ENCODE measurements around the gene EMILIN3. TPM values are rescaled to one million over a fixed set of nuclear protein-coding genes. Genes with fewer than 3 reads are reported as not detected.

EMILIN3 gene
- total RNA-seq, 1 experiment from 2014 or later: 0.24 TPM

- no peak for DNase-seq (ENCODE audit: low read depth, low spot score)
- in situ Hi-C loops (cut with HindIII; ENCODE audit: low pct_unique_long_range_greater_than_20kb, low sequenced_read_pairs): no loop called here
These were observed 28.5 kb upstream of the EMILIN3 start for GRCh38 chr20:41394931-41395666.

GRCh38 chr20:41394081-41394480 is 27.5 kb upstream of the EMILIN3 start:
- in situ Hi-C loops (cut with HindIII; ENCODE audit: low pct_unique_long_range_greater_than_20kb, low sequenced_read_pairs): no loop called here
- no peak for DNase-seq (ENCODE audit: low read depth, low spot score)

GRCh38 chr20:41393705-41394066 is 27.1 kb upstream of the EMILIN3 start:
- in situ Hi-C loops (cut with HindIII; ENCODE audit: low pct_unique_long_range_greater_than_20kb, low sequenced_read_pairs): no loop called here
- no peak for DNase-seq (ENCODE audit: low read depth, low spot score)

- in situ Hi-C loops (cut with HindIII; ENCODE audit: low pct_unique_long_range_greater_than_20kb, low sequenced_read_pairs): no loop called here
- DNase-seq (ENCODE audit: low read depth, low spot score): peak; percentile 58
These were observed 26.5 kb upstream of the EMILIN3 start for GRCh38 chr20:41392871-41393704.

- DNase-seq (ENCODE audit: low read depth, low spot score): no peak
- in situ Hi-C loops (cut with HindIII; ENCODE audit: low pct_unique_long_range_greater_than_20kb, low sequenced_read_pairs): no loop called here
These were observed 25.7 kb upstream of the EMILIN3 start for GRCh38 chr20:41392295-41392694.

GRCh38 chr20:41391587-41392001 is 25.0 kb upstream of the EMILIN3 start:
- no peak for DNase-seq (ENCODE audit: low read depth, low spot score)
- in situ Hi-C loops (cut with HindIII; ENCODE audit: low pct_unique_long_range_greater_than_20kb, low sequenced_read_pairs): no loop called here

GRCh38 chr20:41390889-41391288 is 24.3 kb upstream of the EMILIN3 start:
- in situ Hi-C loops (cut with HindIII; ENCODE audit: low pct_unique_long_range_greater_than_20kb, low sequenced_read_pairs): no loop called here
- no peak for DNase-seq (ENCODE audit: low read depth, low spot score)

- DNase-seq (ENCODE audit: low read depth, low spot score): peak; percentile 8
- in situ Hi-C loops (cut with HindIII; ENCODE audit: low pct_unique_long_range_greater_than_20kb, low sequenced_read_pairs): no loop called here
These were observed 20.8 kb upstream of the EMILIN3 start for GRCh38 chr20:41387444-41387851.

GRCh38 chr20:41386502-41387427 is 20.1 kb upstream of the EMILIN3 start:
- no peak for DNase-seq (ENCODE audit: low read depth, low spot score)
- in situ Hi-C loops (cut with HindIII; ENCODE audit: low pct_unique_long_range_greater_than_20kb, low sequenced_read_pairs): no loop called here

- in situ Hi-C loops (cut with HindIII; ENCODE audit: low pct_unique_long_range_greater_than_20kb, low sequenced_read_pairs): no loop called here
- DNase-seq (ENCODE audit: low read depth, low spot score): no peak
These were observed 16.2 kb upstream of the EMILIN3 start for GRCh38 chr20:41382791-41383305.

GRCh38 chr20:41380551-41381193 is 14.1 kb upstream of the EMILIN3 start:
- in situ Hi-C loops (cut with HindIII; ENCODE audit: low pct_unique_long_range_greater_than_20kb, low sequenced_read_pairs): no loop called here
- DNase-seq (ENCODE audit: low read depth, low spot score): no peak

GRCh38 chr20:41379551-41379950 is 12.9 kb upstream of the EMILIN3 start:
- in situ Hi-C loops (cut with HindIII; ENCODE audit: low pct_unique_long_range_greater_than_20kb, low sequenced_read_pairs): no loop called here
- DNase-seq (ENCODE audit: low read depth, low spot score): no peak

GRCh38 chr20:41377275-41377674 is 10.7 kb upstream of the EMILIN3 start:
- in situ Hi-C loops (cut with HindIII; ENCODE audit: low pct_unique_long_range_greater_than_20kb, low sequenced_read_pairs): no loop called here

GRCh38 chr20:41376349-41376748 is 9.7 kb upstream of the EMILIN3 start:
- DNase-seq (ENCODE audit: low read depth, low spot score): no peak
- in situ Hi-C loops (cut with HindIII; ENCODE audit: low pct_unique_long_range_greater_than_20kb, low sequenced_read_pairs): no loop called here

More at GRCh38 chr20:41377275-41377674, 10.7 kb upstream of the EMILIN3 start:
- no peak for DNase-seq (ENCODE audit: low read depth, low spot score)

- DNase-seq (ENCODE audit: low read depth, low spot score): no peak
These were observed 9.2 kb upstream of the EMILIN3 start for GRCh38 chr20:41375846-41376245.

GRCh38 chr20:41373931-41374920 is 7.6 kb upstream of the EMILIN3 start:
- in situ Hi-C loops (cut with HindIII; ENCODE audit: low pct_unique_long_range_greater_than_20kb, low sequenced_read_pairs): no loop called here

More at GRCh38 chr20:41375846-41376245, 9.2 kb upstream of the EMILIN3 start:
- in situ Hi-C loops (cut with HindIII; ENCODE audit: low pct_unique_long_range_greater_than_20kb, low sequenced_read_pairs): no loop called here

More at GRCh38 chr20:41373931-41374920, 7.6 kb upstream of the EMILIN3 start:
- DNase-seq (ENCODE audit: low read depth, low spot score): no peak
